Measurements from ENCODE around the gene PSENEN. TPM values are rescaled to one million over a fixed set of nuclear protein-coding genes. Genes with fewer than 3 reads are reported as not detected.

The PSENEN gene
- total and polyA plus RNA-seq, 9 of the 15 experiments (the other 6 are each of a cell fraction or from before 2014, with no cell fraction given), result 34.5 to 299 (median 61.1) TPM

DNA sequence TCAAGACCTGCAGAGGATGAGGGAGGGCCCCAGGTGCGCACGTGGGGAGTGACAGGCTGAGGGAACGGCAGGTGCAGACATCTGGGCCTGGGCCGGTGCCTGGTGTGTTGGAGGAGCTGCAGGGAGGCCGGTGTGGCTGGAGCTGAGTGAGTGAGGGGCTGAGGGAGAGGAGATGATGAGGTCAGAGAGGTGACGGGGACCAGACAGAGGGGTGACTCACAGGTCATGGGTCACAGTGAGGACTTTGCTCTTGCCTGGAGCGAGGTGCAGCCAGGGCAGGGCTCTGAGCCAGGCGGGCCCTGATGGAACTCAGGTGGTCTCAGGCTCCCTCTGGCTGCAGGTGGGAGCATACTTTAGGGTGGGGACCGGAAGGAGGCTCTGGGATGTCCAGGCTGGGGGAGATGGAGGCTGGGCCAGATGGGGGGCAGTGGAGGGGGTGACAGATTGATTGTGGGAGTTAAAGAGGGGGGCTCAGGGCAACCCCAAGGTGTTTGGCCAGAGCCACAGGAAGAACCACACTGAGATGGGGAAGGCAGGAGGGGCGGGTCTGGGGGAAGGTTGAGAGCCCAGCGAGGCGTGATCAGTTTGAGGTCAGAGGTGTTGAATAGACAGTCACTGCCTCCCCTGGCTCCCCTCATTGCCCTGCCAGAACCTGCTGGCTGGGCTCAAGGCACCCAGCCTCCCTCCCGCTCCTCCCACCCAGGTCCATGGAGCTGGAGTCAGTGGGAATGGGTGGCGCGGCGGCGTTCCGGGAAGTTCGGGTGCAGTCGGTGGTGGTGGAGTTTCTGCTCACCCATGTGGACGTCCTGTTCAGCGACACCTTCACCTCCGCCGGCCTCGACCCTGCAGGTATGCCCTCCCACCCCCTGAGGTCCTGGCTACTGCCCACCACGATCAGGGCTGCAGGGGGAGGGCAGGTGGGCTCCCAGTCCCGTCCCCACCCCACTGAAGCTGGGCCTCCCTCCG, 38.3 kb downstream of the PSENEN start (continued):
- TF ChIP-seq, protein P1, sequence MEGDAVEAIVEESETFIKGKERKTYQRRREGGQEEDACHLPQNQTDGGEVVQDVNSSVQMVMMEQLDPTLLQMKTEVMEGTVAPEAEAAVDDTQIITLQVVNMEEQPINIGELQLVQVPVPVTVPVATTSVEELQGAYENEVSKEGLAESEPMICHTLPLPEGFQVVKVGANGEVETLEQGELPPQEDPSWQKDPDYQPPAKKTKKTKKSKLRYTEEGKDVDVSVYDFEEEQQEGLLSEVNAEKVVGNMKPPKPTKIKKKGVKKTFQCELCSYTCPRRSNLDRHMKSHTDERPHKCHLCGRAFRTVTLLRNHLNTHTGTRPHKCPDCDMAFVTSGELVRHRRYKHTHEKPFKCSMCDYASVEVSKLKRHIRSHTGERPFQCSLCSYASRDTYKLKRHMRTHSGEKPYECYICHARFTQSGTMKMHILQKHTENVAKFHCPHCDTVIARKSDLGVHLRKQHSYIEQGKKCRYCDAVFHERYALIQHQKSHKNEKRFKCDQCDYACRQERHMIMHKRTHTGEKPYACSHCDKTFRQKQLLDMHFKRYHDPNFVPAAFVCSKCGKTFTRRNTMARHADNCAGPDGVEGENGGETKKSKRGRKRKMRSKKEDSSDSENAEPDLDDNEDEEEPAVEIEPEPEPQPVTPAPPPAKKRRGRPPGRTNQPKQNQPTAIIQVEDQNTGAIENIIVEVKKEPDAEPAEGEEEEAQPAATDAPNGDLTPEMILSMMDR (IDR thresholded peaks at IDR 0.05 in 2 of 3, conservative IDR thresholded peaks at IDR 0.05 in 1 of 3; ENCODE audit: insufficient read depth in 2 of 3, low read depth in 1 of 3, low read length in 3 of 3), result peak in 2 of 3 experiments; percentile 18 to 21; a peak in 2 of 6 replicates
- no peak for TF ChIP-seq WHSC1 (IDR thresholded peaks at IDR 0.05; ENCODE audit: low read length)
- no peak for TF ChIP-seq ZFP1 (CRISPR knock-in tag; IDR thresholded peaks at IDR 0.05)
- no peak for TF ChIP-seq SIN3A (IDR thresholded peaks at IDR 0.05; ENCODE audit: borderline replicate concordance in 2 of 2, control insufficient read depth in 1 of 2, low read depth in 2 of 2, low read length in 2 of 2)
- TF ChIP-seq PHF21A (IDR thresholded peaks at IDR 0.05; ENCODE audit: borderline replicate concordance, low read depth), result no peak
- peak; percentile 83 for TF ChIP-seq ZNF263 (CRISPR knock-in tag; IDR thresholded peaks at IDR 0.05; ENCODE audit: borderline replicate concordance)
- no peak for TF ChIP-seq NFRKB (IDR thresholded peaks at IDR 0.05; ENCODE audit: low read depth)
- TF ChIP-seq RUNX1 (IDR thresholded peaks at IDR 0.05; ENCODE audit: low read depth), result no peak
- TF ChIP-seq POLR2G (IDR thresholded peaks at IDR 0.05; ENCODE audit: low read depth, low read length), result peak; percentile 18; the same call in 1 of the 2 replicates
- TF ChIP-seq ZNF696 (CRISPR knock-in tag; conservative IDR thresholded peaks at IDR 0.05), result no peak
- TF ChIP-seq ZKSCAN1 (IDR thresholded peaks at IDR 0.05; ENCODE audit: low read depth, low read length), result no peak
- TF ChIP-seq, protein P2, sequence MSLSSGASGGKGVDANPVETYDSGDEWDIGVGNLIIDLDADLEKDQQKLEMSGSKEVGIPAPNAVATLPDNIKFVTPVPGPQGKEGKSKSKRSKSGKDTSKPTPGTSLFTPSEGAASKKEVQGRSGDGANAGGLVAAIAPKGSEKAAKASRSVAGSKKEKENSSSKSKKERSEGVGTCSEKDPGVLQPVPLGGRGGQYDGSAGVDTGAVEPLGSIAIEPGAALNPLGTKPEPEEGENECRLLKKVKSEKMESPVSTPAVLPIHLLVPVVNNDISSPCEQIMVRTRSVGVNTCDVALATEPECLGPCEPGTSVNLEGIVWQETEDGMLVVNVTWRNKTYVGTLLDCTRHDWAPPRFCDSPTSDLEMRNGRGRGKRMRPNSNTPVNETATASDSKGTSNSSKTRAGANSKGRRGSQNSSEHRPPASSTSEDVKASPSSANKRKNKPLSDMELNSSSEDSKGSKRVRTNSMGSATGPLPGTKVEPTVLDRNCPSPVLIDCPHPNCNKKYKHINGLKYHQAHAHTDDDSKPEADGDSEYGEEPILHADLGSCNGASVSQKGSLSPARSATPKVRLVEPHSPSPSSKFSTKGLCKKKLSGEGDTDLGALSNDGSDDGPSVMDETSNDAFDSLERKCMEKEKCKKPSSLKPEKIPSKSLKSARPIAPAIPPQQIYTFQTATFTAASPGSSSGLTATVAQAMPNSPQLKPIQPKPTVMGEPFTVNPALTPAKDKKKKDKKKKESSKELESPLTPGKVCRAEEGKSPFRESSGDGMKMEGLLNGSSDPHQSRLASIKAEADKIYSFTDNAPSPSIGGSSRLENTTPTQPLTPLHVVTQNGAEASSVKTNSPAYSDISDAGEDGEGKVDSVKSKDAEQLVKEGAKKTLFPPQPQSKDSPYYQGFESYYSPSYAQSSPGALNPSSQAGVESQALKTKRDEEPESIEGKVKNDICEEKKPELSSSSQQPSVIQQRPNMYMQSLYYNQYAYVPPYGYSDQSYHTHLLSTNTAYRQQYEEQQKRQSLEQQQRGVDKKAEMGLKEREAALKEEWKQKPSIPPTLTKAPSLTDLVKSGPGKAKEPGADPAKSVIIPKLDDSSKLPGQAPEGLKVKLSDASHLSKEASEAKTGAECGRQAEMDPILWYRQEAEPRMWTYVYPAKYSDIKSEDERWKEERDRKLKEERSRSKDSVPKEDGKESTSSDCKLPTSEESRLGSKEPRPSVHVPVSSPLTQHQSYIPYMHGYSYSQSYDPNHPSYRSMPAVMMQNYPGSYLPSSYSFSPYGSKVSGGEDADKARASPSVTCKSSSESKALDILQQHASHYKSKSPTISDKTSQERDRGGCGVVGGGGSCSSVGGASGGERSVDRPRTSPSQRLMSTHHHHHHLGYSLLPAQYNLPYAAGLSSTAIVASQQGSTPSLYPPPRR (CRISPR knock-in tag; IDR thresholded peaks at IDR 0.05; ENCODE audit: borderline replicate concordance), result no peak
- TF ChIP-seq, protein P3, sequence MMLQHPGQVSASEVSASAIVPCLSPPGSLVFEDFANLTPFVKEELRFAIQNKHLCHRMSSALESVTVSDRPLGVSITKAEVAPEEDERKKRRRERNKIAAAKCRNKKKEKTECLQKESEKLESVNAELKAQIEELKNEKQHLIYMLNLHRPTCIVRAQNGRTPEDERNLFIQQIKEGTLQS (IDR thresholded peaks at IDR 0.05), result peak; percentile 70
- TF ChIP-seq, protein P3 (CRISPR knock-in tag; conservative IDR thresholded peaks at IDR 0.05), result no peak
- TF ChIP-seq ZNF143 (CRISPR knock-in tag; IDR thresholded peaks at IDR 0.05), result no peak
- TF ChIP-seq, protein P4, sequence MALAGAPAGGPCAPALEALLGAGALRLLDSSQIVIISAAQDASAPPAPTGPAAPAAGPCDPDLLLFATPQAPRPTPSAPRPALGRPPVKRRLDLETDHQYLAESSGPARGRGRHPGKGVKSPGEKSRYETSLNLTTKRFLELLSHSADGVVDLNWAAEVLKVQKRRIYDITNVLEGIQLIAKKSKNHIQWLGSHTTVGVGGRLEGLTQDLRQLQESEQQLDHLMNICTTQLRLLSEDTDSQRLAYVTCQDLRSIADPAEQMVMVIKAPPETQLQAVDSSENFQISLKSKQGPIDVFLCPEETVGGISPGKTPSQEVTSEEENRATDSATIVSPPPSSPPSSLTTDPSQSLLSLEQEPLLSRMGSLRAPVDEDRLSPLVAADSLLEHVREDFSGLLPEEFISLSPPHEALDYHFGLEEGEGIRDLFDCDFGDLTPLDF (CRISPR knock-in tag; IDR thresholded peaks at IDR 0.05), result no peak
